Measurements from ENCODE around the gene PSMD2.

DNA sequence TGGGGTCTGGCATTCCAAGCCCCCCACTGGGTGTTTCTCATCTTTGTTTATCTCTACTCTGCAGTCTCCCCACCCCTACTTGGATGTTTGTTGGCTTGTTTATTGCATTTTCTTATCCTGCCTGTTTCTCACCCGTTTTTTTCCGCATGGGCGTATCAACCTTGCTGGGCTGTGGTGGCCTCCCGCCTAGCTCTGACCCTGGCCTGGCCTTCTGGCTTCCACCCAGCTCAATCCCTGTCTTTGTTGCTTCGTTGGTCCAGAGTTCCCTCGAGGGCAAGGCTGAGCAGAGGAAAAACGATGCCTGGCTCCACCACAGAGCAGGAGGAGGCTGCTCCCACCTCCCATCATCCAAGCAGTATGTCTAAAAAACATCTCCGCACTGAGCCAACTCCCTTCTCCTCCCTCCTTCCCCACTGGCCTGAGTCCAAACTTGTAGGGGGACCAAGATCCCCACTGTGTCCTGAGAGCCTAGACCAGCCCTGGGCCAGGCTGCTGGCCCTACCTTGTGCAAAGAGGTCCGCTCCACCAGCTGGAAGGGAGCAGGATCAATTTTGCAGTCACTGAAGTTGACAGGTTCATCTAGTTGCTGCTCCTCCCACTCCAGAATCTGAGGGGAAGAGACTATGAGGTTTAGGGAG is 52.6 kb downstream of the PSMD2 start:
- TF ChIP-seq, protein P1, sequence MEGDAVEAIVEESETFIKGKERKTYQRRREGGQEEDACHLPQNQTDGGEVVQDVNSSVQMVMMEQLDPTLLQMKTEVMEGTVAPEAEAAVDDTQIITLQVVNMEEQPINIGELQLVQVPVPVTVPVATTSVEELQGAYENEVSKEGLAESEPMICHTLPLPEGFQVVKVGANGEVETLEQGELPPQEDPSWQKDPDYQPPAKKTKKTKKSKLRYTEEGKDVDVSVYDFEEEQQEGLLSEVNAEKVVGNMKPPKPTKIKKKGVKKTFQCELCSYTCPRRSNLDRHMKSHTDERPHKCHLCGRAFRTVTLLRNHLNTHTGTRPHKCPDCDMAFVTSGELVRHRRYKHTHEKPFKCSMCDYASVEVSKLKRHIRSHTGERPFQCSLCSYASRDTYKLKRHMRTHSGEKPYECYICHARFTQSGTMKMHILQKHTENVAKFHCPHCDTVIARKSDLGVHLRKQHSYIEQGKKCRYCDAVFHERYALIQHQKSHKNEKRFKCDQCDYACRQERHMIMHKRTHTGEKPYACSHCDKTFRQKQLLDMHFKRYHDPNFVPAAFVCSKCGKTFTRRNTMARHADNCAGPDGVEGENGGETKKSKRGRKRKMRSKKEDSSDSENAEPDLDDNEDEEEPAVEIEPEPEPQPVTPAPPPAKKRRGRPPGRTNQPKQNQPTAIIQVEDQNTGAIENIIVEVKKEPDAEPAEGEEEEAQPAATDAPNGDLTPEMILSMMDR (conservative IDR thresholded peaks at IDR 0.05) = no peak
- no peak for TF ChIP-seq ZFX (IDR thresholded peaks at IDR 0.05)

Measured in C4-2B (cell line).